GM12878 (cell line): ENCODE data around the gene ZC3H10. TPM values are rescaled to one million over a fixed set of nuclear protein-coding genes. Genes with fewer than 3 reads are reported as not detected.
A peak's percentile ranks its signal among the peaks of the same experiment; 100 is the strongest.

Experiments
- ATAC-seq: fragments of 200-7000 bp; cut with Tn5 transposase; 3 replicates; pipeline ENCODE4 v1.9.1; 2020; ENCODE audit warnings: mild to moderate bottlenecking, moderate library complexity
- BruUV-seq: library from RNA; stranded (reverse); fragments of 400-500 nt; replicated peaks from 2 replicates; lab custom pipeline; 2021; lab: Mats Ljungman, UMichigan
- CTCF ChIA-PET: fragments of 300-600 bp; sonication (Branson Sonifier 250); formaldehyde crosslinking; extraction: SDS; loops from one replicate; lab custom pipeline; 2021; ENCODE audit warnings: inconsistent platforms; lab: Yijun Ruan, JAX
- POLR2A ChIA-PET: fragments of 350-600 bp; formaldehyde crosslinking; extraction: SDS; loops from one replicate; lab custom pipeline; 2021; ENCODE audit warnings: inconsistent platforms; lab: Charles Lee
- RAD21 ChIA-PET: fragments of 300-600 bp; sonication (Branson Sonifier 250); formaldehyde crosslinking; loops from one replicate; lab custom pipeline; 2023; ENCODE audit warnings: antibody characterized with exemption; ENCODE audit not compliant: unreplicated experiment; lab: Charles Lee
- SMC1A ChIA-PET: fragments of 300-600 bp; sonication (Branson Sonifier 250); formaldehyde crosslinking; loops from one replicate; lab custom pipeline; 2023; ENCODE audit not compliant: unreplicated experiment, uncharacterized antibody; lab: Charles Lee
- DNase-seq: peaks from one replicate; pipeline ENCODE4 v3.0.0-alpha.2; 2011; ENCODE audit warnings: low read depth, low spot score
- FAIRE-seq: peaks from 3 replicates; lab custom pipeline; 2011; peaks lifted over from hg19 to GRCh38; lab: Jason Lieb, UNC
- H2AFZ ChIP-seq: 2 replicates; pipeline ENCODE4 v1.6.0; 2011; ENCODE audit warnings: low read depth, low read length, control low read depth; ENCODE audit not compliant: control insufficient read depth
- H3K27ac ChIP-seq: 2 replicates; pipeline ENCODE4 v1.5.1; 2011; ENCODE audit warnings: control low read depth; ENCODE audit not compliant: control insufficient read depth, insufficient read depth
- H3K27me3 ChIP-seq, 2 experiments: replicated peaks in 1 of 2; 2 replicates each; pipeline versions ENCODE4 v1.6.0 to v1.6.1; 2011; ENCODE audit warnings: low read length in 1 of 2; ENCODE audit not compliant: control insufficient read depth in 2 of 2, insufficient read depth in 2 of 2
- H3K36me3 ChIP-seq, 2 experiments: 2 replicates each; pipeline ENCODE4 v1.5.1; 2011; ENCODE audit warnings: low read length in 1 of 2; ENCODE audit not compliant: control insufficient read depth in 2 of 2, insufficient read depth in 2 of 2
- H3K4me1 ChIP-seq: 2 replicates; pipeline ENCODE4 v1.6.1; 2011; ENCODE audit warnings: mild to moderate bottlenecking, low read length, moderate library complexity, mixed read lengths; ENCODE audit not compliant: control insufficient read depth, insufficient read depth
- H3K4me2 ChIP-seq: 2 replicates; pipeline ENCODE4 v1.6.0; 2011; ENCODE audit warnings: control low read depth; ENCODE audit not compliant: control insufficient read depth, insufficient read depth
- H3K4me3 ChIP-seq: fragments of 200-600 bp; sonication (generic); 2 replicates; pipeline ENCODE4 v1.5.1; 2016
- H3K79me2 ChIP-seq: 2 replicates; pipeline ENCODE4 v1.6.0; 2011; ENCODE audit warnings: low read length; ENCODE audit not compliant: control insufficient read depth, insufficient read depth
- H3K9ac ChIP-seq: 2 replicates; pipeline ENCODE4 v1.8.0; 2011; ENCODE audit warnings: low read length, control low read depth, mixed read lengths; ENCODE audit not compliant: control insufficient read depth, insufficient read depth
- H3K9me3 ChIP-seq: replicated peaks from 3 replicates; pipeline ENCODE4 v1.5.1; 2011; ENCODE audit warnings: mild to moderate bottlenecking, low read length; ENCODE audit not compliant: control insufficient read depth, insufficient read depth
- H4K20me1 ChIP-seq: 2 replicates; pipeline ENCODE4 v1.6.0; 2011; ENCODE audit not compliant: control insufficient read depth, insufficient read depth
- JUND ChIP-seq: IDR thresholded peaks from 2 replicates; pipeline ENCODE4 v1.6.1; 2012; ENCODE audit warnings: low read depth, mild to moderate bottlenecking, low read length, improper control_type of control experiment, moderate library complexity
- NFYA ChIP-seq: IDR thresholded peaks from 2 replicates; pipeline ENCODE4 v1.6.1; 2011; ENCODE audit warnings: low read depth, mild to moderate bottlenecking, low read length, improper control_type of control experiment, borderline replicate concordance
- PAX8 ChIP-seq: fragments of 450-650 bp; IDR thresholded peaks from 2 replicates; pipeline ENCODE4 v1.6.1; 2017; ENCODE audit warnings: mild to moderate bottlenecking, moderate library complexity
- POLR2AphosphoS2 ChIP-seq: IDR thresholded peaks from 2 replicates; pipeline ENCODE4 v1.6.1; 2011; ENCODE audit warnings: low read depth, mild to moderate bottlenecking, low read length, improper control_type of control experiment, moderate library complexity
- RAD21 ChIP-seq: IDR thresholded peaks from 2 replicates; pipeline ENCODE4 v1.6.1; 2011; ENCODE audit warnings: mild to moderate bottlenecking, low read depth, low read length, moderate library complexity; ENCODE audit not compliant: insufficient read depth
- SP1 ChIP-seq: IDR thresholded peaks from one replicate; pipeline ENCODE4 v1.6.1; 2011; ENCODE audit warnings: low read depth, low read length
- WGBS: methylation state at CpG from one replicate; pipeline ENCODE4 v1.1.6; 2016; ENCODE audit warnings: low lambda C conversion rate; ENCODE audit not compliant: insufficient replicate concordance, insufficient coverage; ENCODE audit errors: missing lambda C conversion rate; 5-methylcytosine and 5-hydroxymethylcytosine counted together
- in situ Hi-C: fragments of 300-500 bp; cut with MboI; formaldehyde crosslinking; loops from 9 replicates; pipeline ENCODE4 v1.14.3; 2018; ENCODE audit warnings: mixed read lengths
- intact Hi-C: fragments of 100-400 bp; cut with micrococcal nuclease; formaldehyde crosslinking; loops from one replicate; pipeline ENCODE4 v1.14.2; 2022; ENCODE audit not compliant: unreplicated experiment
- polyA plus RNA-seq, 11 experiments: library from polyadenylated mRNA; depleted of rRNA in 4 of 11; unstranded in 6 of 11; stranded (reverse) in 5 of 11; fragments of >200 nt; fragmentation: Nextera tagmentation in 4 of 11; fragmentation: Illumina TruSeq in 1 of 11; extraction: Ambion mirVana in 4 of 11; extraction: Trizol in 1 of 11; gene quantifications; 1 replicate in 1 of 11; 2 replicates in 10 of 11; pipeline versions ENCODE4 v1.2.1 to v1.2.3, GENCODE V29; 2011 to 2016; ENCODE audit warnings: inconsistent platforms in 2 of 11, missing spikeins in 2 of 11, low read depth in 1 of 11
- total RNA-seq, 4 experiments: library from RNA; depleted of rRNA in 3 of 4; stranded (reverse); fragments of >200 nt in 3 of 4; fragmentation: Illumina TruSeq in 1 of 4; extraction: Trizol in 1 of 4; gene quantifications; 2 replicates each; pipeline versions ENCODE4 v1.2.1 to v1.2.3, GENCODE V29; 2013 to 2021

Gene ZC3H10
- total and polyA plus RNA-seq, 10 of the 15 experiments (the other 5 are each of a cell fraction or from before 2014, with no cell fraction given), result 0.56 to 6.4 (median 3.7) TPM

DNA sequence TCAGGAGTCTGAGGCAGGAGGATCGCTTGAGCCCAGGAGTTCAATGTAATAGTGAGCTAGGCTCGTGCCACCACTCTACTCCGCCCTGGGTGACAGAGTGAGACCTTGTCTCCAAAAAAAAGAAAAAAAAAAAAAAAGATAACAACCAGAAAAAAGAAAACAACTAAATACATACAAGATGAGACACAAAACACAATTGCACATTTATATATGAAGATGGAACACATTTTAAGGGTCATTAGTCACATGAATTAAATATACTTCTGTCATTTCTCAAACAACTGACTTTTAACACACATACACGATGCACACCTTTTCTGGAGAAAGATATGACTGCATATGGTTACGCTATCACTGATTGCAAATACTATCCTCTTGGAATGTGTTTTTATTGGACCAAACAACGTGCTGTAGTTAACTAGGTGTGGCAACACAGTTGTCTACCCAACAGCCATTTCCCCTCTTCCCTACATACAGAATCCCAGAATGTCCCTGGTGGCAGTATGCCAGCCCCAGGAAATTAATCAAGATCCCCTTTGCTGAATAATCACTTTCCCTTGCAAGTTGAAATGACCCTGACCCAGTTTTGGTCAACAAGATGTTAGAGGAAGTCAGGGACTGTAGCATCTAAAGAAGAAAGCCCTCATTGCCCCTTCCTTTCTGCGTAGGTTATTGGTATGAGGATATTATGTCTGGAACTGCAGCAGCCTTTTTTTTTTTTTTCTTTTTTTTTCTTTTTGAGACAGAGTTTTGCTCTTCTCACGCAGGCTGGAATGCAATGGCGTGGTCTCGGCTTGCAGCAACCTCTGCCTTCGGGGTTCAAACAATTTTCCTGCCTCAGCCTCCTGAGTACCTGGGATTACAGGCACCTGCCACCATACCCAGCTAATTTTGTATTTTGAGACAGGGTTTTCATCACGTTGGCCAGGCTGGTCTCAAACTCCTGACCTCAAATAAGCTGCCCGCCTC lies 28.7 kb downstream of the ZC3H10 start:
- 85% methylated on average over 13 of the region's 13 CpGs for WGBS
- intact Hi-C loops, result no loop called here
- SMC1A ChIA-PET, result no interaction called here
- H3K27ac ChIP-seq, result no peak overlapping the region
- DNase-seq, result no peak
- TF ChIP-seq POLR2AphosphoS2 (peak; percentile 24; the same call in 1 of the 2 replicates), PAX8 (no peak), JUND (no peak), SP1 (no peak), RAD21 (no peak), NFYA (no peak)
- RAD21 ChIA-PET, result no interaction called here
- no TSS peak for BruUV-seq
- in situ Hi-C loops, result no loop called here
- H3K4me3 ChIP-seq, result no peak overlapping the region
- no peak overlapping the region for H2AFZ ChIP-seq
- H3K9me3 ChIP-seq, result no peaks in the 10 kb centered on the region
- no peak overlapping the region for H3K9ac ChIP-seq
- peaks cover 4% of the 10 kb centered on the region for H3K4me1 ChIP-seq
- no peak overlapping the region for H3K4me2 ChIP-seq
- POLR2A ChIA-PET, result interaction anchor here (0.6 to 1.1 kb wide), 2 partner anchors 19 to 172 kb away, joined by 5 read pairs; no protein-coding TSS in a partner anchor
- H3K36me3 ChIP-seq, result peaks cover 8 to 13% of the 10 kb centered on the region in 2 experiments; a peak in 3 of 4 replicates
- FAIRE-seq, result no peak
- no peaks in the 10 kb centered on the region for H4K20me1 ChIP-seq
- no peaks in the 10 kb centered on the region for H3K27me3 ChIP-seq
- no peak for ATAC-seq
- H3K79me2 ChIP-seq, result peaks cover 6% of the 10 kb centered on the region
- CTCF ChIA-PET, result interaction anchor here (1.5 kb wide), 1 partner anchor 42 kb away, joined by 4 read pairs; the partner anchor contains the start of gene SMARCC2
